ENCODE measurements around the gene TFIP11.

GRCh38 chr22:26512149-26512793 is at the start of gene TFIP11:
- TF ChIP-seq CTCF (IDR thresholded peaks at IDR 0.05) (peak in 1 of 4 experiments; percentile 20), POLR2A (IDR thresholded peaks at IDR 0.05) (no peak), POLR2AphosphoS5 (IDR thresholded peaks at IDR 0.05) (peak; percentile 99)

All from prostate gland (tissue), 2 donors.